Colonic mucosa (tissue), 4 donors: ENCODE measurements around the gene DGCR2. TPM values are rescaled to one million over a fixed set of nuclear protein-coding genes. Genes with fewer than 3 reads are reported as not detected.
"Not testable (repeated sequence)": the region's sequence is repeated elsewhere in the genome, so short reads cannot be mapped to it uniquely, and the experiment has no call there.

Source experiments
- DNase-seq: peaks from one replicate; pipeline ENCODE4 v3.0.0-alpha.2; 2020
- H3K27ac ChIP-seq: fragments of 200-600 bp; one replicate; pipeline ENCODE4 v1.8.0; 2021
- H3K27me3 ChIP-seq: fragments of 200-600 bp; one replicate; pipeline ENCODE4 v1.8.0; 2021
- H3K36me3 ChIP-seq: fragments of 200-600 bp; one replicate; pipeline ENCODE4 v1.8.0; 2021
- H3K4me1 ChIP-seq: fragments of 200-600 bp; one replicate; pipeline ENCODE4 v1.8.0; 2021; ENCODE audit warnings: mild to moderate bottlenecking
- H3K4me3 ChIP-seq: fragments of 200-600 bp; one replicate; pipeline ENCODE4 v1.8.0; 2021
- H3K9ac ChIP-seq, 2 donors: one replicate each; pipeline ENCODE4 v1.7.0; 2013; ENCODE audit warnings: control low read depth in 2 of 2, low read depth in 2 of 2, low read length in 2 of 2
- H3K9me3 ChIP-seq: fragments of 200-600 bp; one replicate; pipeline ENCODE4 v1.8.0; 2021
- intact Hi-C: fragments of 100-400 bp; cut with DNase I; formaldehyde crosslinking; loops from one replicate; pipeline ENCODE4 v1.14.1; 2022
- total RNA-seq, 2 donors: library from RNA; stranded (reverse); fragmentation: NEBNext Ultra II Directional in 1 of 2; extraction: Animal tissue kit (Norgen Biotek cat#: 25700) in 1 of 2; gene quantifications; one replicate each; pipeline ENCODE4 v1.2.1, GENCODE V29; 2021
- TF ChIP-seq, protein P1 (sequence below): fragments of 200-600 bp; IDR thresholded peaks from one replicate; pipeline ENCODE4 v1.8.0; 2022; ENCODE audit warnings: antibody characterized with exemption, mild to moderate bottlenecking
- donor health status: healthy.
- donor health status: DM: no; HTN: no; CAD: no.
- donor health status: DM: no; HTN: no; CAD: no.

The DGCR2 gene
- total RNA-seq, 2 donors from 2014 or later: 71.6 to 82.5 TPM

DNA sequence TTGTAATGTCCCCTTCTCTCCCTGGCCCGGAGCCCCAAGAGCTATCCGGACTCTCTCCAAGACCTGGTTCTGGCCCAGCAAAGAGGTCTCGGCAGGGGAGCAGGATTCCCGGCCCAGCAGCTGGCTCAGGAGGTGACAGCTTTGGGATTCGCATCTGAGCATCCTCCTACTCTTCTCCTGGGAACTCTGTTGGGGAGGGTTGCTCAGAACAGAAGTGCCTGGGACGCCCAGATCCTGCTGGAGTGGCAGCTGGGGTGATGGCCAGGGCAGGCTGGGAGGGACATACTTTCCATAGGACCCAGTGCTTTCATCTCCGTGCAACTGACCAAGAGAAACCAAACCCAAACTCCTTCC lies 102.6 kb downstream of the DGCR2 start:
- H3K27me3 ChIP-seq: no peaks in the 10 kb centered on the region
- no peaks in the 10 kb centered on the region for H3K9me3 ChIP-seq
- DNase-seq: no peak
- intact Hi-C loops: no loop called here
- no peak overlapping the region for H3K27ac ChIP-seq
- TF ChIP-seq, protein P1, sequence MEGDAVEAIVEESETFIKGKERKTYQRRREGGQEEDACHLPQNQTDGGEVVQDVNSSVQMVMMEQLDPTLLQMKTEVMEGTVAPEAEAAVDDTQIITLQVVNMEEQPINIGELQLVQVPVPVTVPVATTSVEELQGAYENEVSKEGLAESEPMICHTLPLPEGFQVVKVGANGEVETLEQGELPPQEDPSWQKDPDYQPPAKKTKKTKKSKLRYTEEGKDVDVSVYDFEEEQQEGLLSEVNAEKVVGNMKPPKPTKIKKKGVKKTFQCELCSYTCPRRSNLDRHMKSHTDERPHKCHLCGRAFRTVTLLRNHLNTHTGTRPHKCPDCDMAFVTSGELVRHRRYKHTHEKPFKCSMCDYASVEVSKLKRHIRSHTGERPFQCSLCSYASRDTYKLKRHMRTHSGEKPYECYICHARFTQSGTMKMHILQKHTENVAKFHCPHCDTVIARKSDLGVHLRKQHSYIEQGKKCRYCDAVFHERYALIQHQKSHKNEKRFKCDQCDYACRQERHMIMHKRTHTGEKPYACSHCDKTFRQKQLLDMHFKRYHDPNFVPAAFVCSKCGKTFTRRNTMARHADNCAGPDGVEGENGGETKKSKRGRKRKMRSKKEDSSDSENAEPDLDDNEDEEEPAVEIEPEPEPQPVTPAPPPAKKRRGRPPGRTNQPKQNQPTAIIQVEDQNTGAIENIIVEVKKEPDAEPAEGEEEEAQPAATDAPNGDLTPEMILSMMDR: no peak
- no peaks in the 10 kb centered on the region for H3K4me1 ChIP-seq
- no peak overlapping the region for H3K4me3 ChIP-seq
- H3K36me3 ChIP-seq: no peaks in the 10 kb centered on the region
- H3K9ac ChIP-seq: no peak overlapping the region

DNA sequence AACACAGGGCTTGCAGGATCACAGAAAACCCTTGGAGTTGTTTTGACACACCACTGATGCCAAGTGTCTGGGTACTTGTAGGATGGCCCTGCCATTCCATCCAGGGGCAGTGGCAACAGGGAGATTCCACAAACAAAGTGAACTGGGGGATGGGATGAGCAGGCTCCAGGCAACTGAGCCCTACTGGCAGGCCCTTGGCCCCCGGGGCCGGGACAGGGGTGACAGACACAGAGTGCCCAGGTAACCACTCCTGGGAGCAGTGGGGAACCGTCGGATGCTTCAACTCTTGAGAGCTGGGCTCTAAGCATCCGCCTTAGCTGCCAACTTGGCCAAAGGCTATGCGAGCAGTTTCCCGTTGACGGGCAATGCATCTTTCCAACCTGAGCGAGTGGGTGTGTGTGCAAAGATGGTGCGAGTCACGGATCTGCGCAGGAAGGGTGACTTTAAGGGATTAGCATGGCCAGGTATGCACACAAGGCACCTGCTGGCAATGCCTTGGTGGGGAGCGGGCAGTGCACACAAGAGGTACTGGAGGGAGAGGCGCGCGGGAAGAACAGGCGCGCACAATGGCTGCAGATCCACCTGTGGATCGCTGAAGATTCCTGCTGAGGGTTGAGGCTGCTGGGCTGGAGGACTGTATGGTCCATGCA lies 103.1 kb downstream of the DGCR2 start:
- DNase-seq: no peak
- Histone ChIP-seq H3K36me3 (no peaks in the 10 kb centered on the region), H3K4me1 (no peaks in the 10 kb centered on the region), H3K27ac (no peak overlapping the region), H3K4me3 (no peak overlapping the region), H3K9me3 (no peaks in the 10 kb centered on the region), H3K9ac (no peak overlapping the region), H3K27me3 (no peaks in the 10 kb centered on the region)
- TF ChIP-seq, protein P1: no peak
- intact Hi-C loops: no loop called here

GRCh38 chr22:19018256-19018655 lies 104.0 kb downstream of the DGCR2 start:
- no peak overlapping the region for H3K27ac ChIP-seq
- H3K4me3 ChIP-seq: no peak overlapping the region
- H3K4me1 ChIP-seq: no peaks in the 10 kb centered on the region
- TF ChIP-seq, protein P1: no peak
- no peaks in the 10 kb centered on the region for H3K27me3 ChIP-seq
- H3K36me3 ChIP-seq: no peaks in the 10 kb centered on the region
- no peak overlapping the region for H3K9ac ChIP-seq
- no peak for DNase-seq
- no peaks in the 10 kb centered on the region for H3K9me3 ChIP-seq
- intact Hi-C loops: no loop called here

GRCh38 chr22:19016081-19016766 lies 106.0 kb downstream of the DGCR2 start:
- intact Hi-C loops: no loop called here

DNA sequence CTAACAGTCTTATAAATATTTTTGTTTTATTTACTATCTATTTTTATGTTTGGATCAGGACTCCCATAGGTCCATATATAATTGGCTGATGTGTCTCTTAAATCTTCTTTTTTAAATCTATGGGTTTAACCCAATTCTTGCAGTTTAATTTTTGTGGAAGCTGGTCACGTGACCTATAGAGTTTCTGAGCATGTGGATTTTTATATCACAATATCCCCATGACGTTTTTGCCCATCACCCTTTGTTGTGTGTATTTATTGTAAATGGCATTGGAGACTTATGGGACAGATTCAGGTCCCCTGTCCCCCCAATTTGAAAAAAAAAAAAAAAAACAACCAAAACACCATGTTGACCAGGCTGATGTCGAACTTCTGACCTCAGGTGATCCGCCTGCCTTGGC lies 107.3 kb downstream of the DGCR2 start:
- no peaks in the 10 kb centered on the region for H3K36me3 ChIP-seq
- no peaks in the 10 kb centered on the region for H3K27me3 ChIP-seq
- TF ChIP-seq, protein P1: no peak
- H3K9me3 ChIP-seq: no peaks in the 10 kb centered on the region
- intact Hi-C loops: no loop called here
- DNase-seq: no peak
- H3K27ac ChIP-seq: no peak overlapping the region
- no peak overlapping the region for H3K4me3 ChIP-seq
- no peak overlapping the region for H3K9ac ChIP-seq
- H3K4me1 ChIP-seq: no peaks in the 10 kb centered on the region

More at GRCh38 chr22:19016081-19016766, 106.0 kb downstream of the DGCR2 start:
- Histone ChIP-seq H3K9me3 (no peaks in the 10 kb centered on the region), H3K9ac (no peak overlapping the region), H3K4me3 (no peak overlapping the region), H3K36me3 (no peaks in the 10 kb centered on the region), H3K27ac (no peak overlapping the region), H3K27me3 (no peaks in the 10 kb centered on the region), H3K4me1 (no peaks in the 10 kb centered on the region)
- TF ChIP-seq, protein P1: no peak
- no peak for DNase-seq

DNA sequence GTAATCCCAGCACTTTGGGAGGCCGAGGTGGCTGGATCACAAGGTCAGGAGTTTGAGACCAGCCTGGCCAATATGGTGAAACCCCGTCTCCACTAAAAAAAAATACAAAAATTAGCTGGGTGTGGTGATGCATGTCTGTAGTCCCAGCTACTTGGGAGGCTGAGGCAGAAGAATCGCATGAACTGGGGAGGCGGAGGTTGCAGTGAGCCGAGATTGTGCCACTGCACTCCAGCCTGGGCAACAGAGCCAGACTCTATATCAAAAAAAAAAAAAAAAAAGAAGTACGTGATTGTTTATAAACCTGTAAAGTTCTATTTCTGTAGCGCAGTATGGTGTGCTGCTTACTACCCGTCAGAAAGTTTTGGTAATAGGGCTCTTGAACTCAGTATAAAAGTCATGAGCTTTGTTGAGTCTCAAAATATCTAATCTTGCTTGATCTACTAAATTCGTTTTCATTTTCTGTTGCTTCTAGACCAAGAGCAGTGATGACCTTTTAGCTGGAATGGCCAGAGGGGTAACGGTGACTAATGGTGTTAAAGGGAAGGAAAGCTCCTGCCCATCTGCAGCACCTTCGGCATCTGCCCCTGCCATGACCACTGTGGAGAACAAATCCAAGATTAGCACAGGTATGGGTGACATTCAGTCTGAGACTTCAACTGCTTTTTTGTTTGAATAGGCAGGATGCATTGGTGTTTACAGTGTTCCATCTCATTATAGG lies 108.2 kb downstream of the DGCR2 start:
- DNase-seq, H3K9ac ChIP-seq, H3K4me1 ChIP-seq, H3K9me3 ChIP-seq, intact Hi-C loops, H3K27ac ChIP-seq, H3K4me3 ChIP-seq, H3K36me3 ChIP-seq, H3K27me3 ChIP-seq: not testable (repeated sequence)

- intact Hi-C loops, H3K4me3 ChIP-seq, H3K9me3 ChIP-seq, H3K4me1 ChIP-seq, H3K27me3 ChIP-seq, H3K9ac ChIP-seq, DNase-seq, H3K27ac ChIP-seq, H3K36me3 ChIP-seq: not testable (repeated sequence)
These were observed 108.8 kb downstream of the DGCR2 start for GRCh38 chr22:19013411-19013810.
